Hepatocyte (in vitro differentiated cells): ENCODE results near the gene RPS17.

Experiments
- CTCF ChIP-seq: fragments of 200-600 bp; sonication (generic); IDR thresholded peaks from 2 replicates; pipeline ENCODE4 v1.5.1; 2016; ENCODE audit warnings: antibody characterized with exemption, mild to moderate bottlenecking; ENCODE audit not compliant: poor library complexity
- EZH2 ChIP-seq: fragments of 200-600 bp; sonication (generic); IDR thresholded peaks from 2 replicates; pipeline ENCODE4 v1.6.1; 2016; ENCODE audit warnings: antibody characterized with exemption, mild to moderate bottlenecking, borderline replicate concordance
- EZH2phosphoT487 ChIP-seq: fragments of 200-600 bp; sonication (generic); IDR thresholded peaks from one replicate; pipeline ENCODE4 v1.6.1; 2018; ENCODE audit warnings: antibody characterized with exemption, mild to moderate bottlenecking, low read depth, moderate library complexity; ENCODE audit not compliant: unreplicated experiment, severe bottlenecking

- TF ChIP-seq CTCF (no peak), EZH2 (no peak), EZH2phosphoT487 (no peak)
Observed at GRCh38 chr15:82553846-82554245, 13.6 kb upstream of the RPS17 start.
